B cell (primary cell): ENCODE results near the gene PTS. TPM values are rescaled to one million over a fixed set of nuclear protein-coding genes. Genes with fewer than 3 reads are reported as not detected.

Experiments used
- ATAC-seq: fragments of 200-7000 bp; cut with Tn5 transposase; one replicate; pipeline ENCODE4 v1.10.0; 2021; ENCODE audit warnings: low read depth, mild to moderate bottlenecking, moderate number of reproducible peaks, moderate library complexity
- CTCF ChIA-PET: fragments of 350-600 bp; sonication (Branson Sonifier 250); formaldehyde crosslinking; loops from one replicate; lab custom pipeline; 2021; ENCODE audit warnings: antibody characterized with exemption, inconsistent platforms; lab: Charles Lee
- POLR2A ChIA-PET: fragments of 350-600 bp; sonication (Branson Sonifier 250); formaldehyde crosslinking; loops from one replicate; lab custom pipeline; 2021; ENCODE audit warnings: antibody characterized with exemption; lab: Charles Lee
- DNase-seq: peaks from one replicate; pipeline ENCODE4 v3.0.0; 2013
- H2AFZ ChIP-seq: 2 replicates; pipeline ENCODE4 v1.6.1; 2012; ENCODE audit warnings: mild to moderate bottlenecking, low read depth, low read length; ENCODE audit not compliant: insufficient read depth, poor library complexity, severe bottlenecking
- H3K27ac ChIP-seq, 2 donors: 1 replicate in 1 of 2; 2 replicates in 1 of 2; pipeline ENCODE4 v1.5.1; 2012 to 2013; ENCODE audit warnings: low read length in 2 of 2, mild to moderate bottlenecking in 2 of 2, moderate library complexity in 1 of 2
- H3K27me3 ChIP-seq, 4 experiments: fragments of 200-600 bp in 1 of 4; sonication (generic) in 1 of 4; replicated peaks in 1 of 4; 1 replicate in 2 of 4; 2 replicates in 2 of 4; pipeline versions ENCODE4 v1.6.1 to v1.7.0; 2013 to 2016; ENCODE audit warnings: low read length in 3 of 4, mild to moderate bottlenecking in 2 of 4, mixed read lengths in 1 of 4, moderate library complexity in 1 of 4; ENCODE audit not compliant: insufficient read depth in 4 of 4, control insufficient read depth in 3 of 4; ENCODE audit errors: control extremely low read depth in 1 of 4
- H3K36me3 ChIP-seq, 2 experiments: replicated peaks in 1 of 2; 1 replicate in 1 of 2; 2 replicates in 1 of 2; pipeline versions ENCODE4 v1.6.1 to v1.7.1; 2013; ENCODE audit warnings: low read length in 1 of 2; ENCODE audit not compliant: insufficient read depth in 2 of 2, control insufficient read depth in 1 of 2; ENCODE audit errors: control extremely low read depth in 1 of 2, extremely low read depth in 1 of 2
- H3K4me1 ChIP-seq, 2 donors: fragments of 200-600 bp in 1 of 2; sonication (generic) in 1 of 2; 1 replicate in 1 of 2; 2 replicates in 1 of 2; pipeline versions ENCODE4 v1.5.1 to v1.6.1; 2013 to 2017; ENCODE audit warnings: low read length in 2 of 2; ENCODE audit not compliant: control insufficient read depth in 2 of 2, insufficient read depth in 2 of 2
- H3K4me2 ChIP-seq: replicated peaks from 2 replicates; pipeline ENCODE3; 2012; ENCODE audit warnings: mild to moderate bottlenecking, low read depth, low read length; ENCODE audit not compliant: poor library complexity, severe bottlenecking
- H3K4me3 ChIP-seq, 5 experiments: fragments of 200-600 bp in 1 of 5; sonication (generic) in 1 of 5; 1 replicate in 3 of 5; 2 replicates in 2 of 5; pipeline versions ENCODE4 v1.5.1 to v1.7.0; 2011 to 2016; ENCODE audit warnings: low read length in 4 of 5, mild to moderate bottlenecking in 4 of 5, low read depth in 2 of 5, control low read depth in 1 of 5, moderate library complexity in 1 of 5; ENCODE audit not compliant: insufficient read depth in 1 of 5; ENCODE audit errors: control extremely low read depth in 1 of 5, extremely low read depth in 1 of 5
- H3K79me2 ChIP-seq: fragments of 200-600 bp; sonication (generic); one replicate; pipeline ENCODE4 v1.6.0; 2016; ENCODE audit warnings: low read length; ENCODE audit not compliant: control insufficient read depth, insufficient read depth
- H3K9ac ChIP-seq: fragments of 200-600 bp; sonication (generic); 2 replicates; pipeline ENCODE4 v1.6.1; 2017; ENCODE audit warnings: mild to moderate bottlenecking, low read length, moderate library complexity
- H3K9me3 ChIP-seq, 3 donors: one replicate each; pipeline versions ENCODE4 v1.6.1 to v1.7.1; 2013; ENCODE audit warnings: low read length in 2 of 3; ENCODE audit not compliant: control insufficient read depth in 2 of 3, insufficient read depth in 1 of 3; ENCODE audit errors: control extremely low read depth in 1 of 3
- H4K20me1 ChIP-seq: 2 replicates; pipeline ENCODE4 v1.6.0; 2012; ENCODE audit warnings: mild to moderate bottlenecking, low read length; ENCODE audit not compliant: insufficient read depth, control insufficient read depth, poor library complexity, severe bottlenecking
- H3K27ac Mint-ChIP-seq: one replicate; pipeline ENCODE4 v1.8.0; 2021; ENCODE audit warnings: mixed read lengths
- H3K27me3 Mint-ChIP-seq: one replicate; pipeline ENCODE4 v1.8.0; 2021; ENCODE audit warnings: mixed read lengths
- H3K4me1 Mint-ChIP-seq: one replicate; pipeline ENCODE4 v1.8.0; 2021; ENCODE audit warnings: mixed read lengths
- H3K4me3 Mint-ChIP-seq: one replicate; pipeline ENCODE4 v1.8.0; 2021; ENCODE audit warnings: mixed read lengths
- H3K9me3 Mint-ChIP-seq: one replicate; pipeline ENCODE4 v1.8.0; 2022; ENCODE audit warnings: mixed read lengths; ENCODE audit not compliant: insufficient read depth
- EZH2 ChIP-seq: IDR thresholded peaks from 2 replicates; pipeline ENCODE4 v1.6.1; 2012; ENCODE audit warnings: borderline replicate concordance, low read depth, mild to moderate bottlenecking, moderate library complexity, low read length; ENCODE audit not compliant: insufficient read depth, poor library complexity, severe bottlenecking
- WGBS: methylation state at CpG from one replicate; pipeline ENCODE4 v1.1.5; 2013; ENCODE audit warnings: missing lambda C conversion rate; ENCODE audit not compliant: insufficient coverage; 5-methylcytosine and 5-hydroxymethylcytosine counted together
- intact Hi-C: fragments of 100-400 bp; cut with micrococcal nuclease; formaldehyde crosslinking; loops from one replicate; pipeline ENCODE4 v1.10.0; 2022
- polyA minus RNA-seq: library from RNA; depleted of rRNA, polyadenylated mRNA; stranded (reverse); fragments of >200 nt; gene quantifications from 2 replicates; pipeline ENCODE4 v1.2.3, GENCODE V29; 2012
- polyA plus RNA-seq: library from polyadenylated mRNA; depleted of rRNA; stranded (reverse); fragments of >200 nt; gene quantifications from 2 replicates; pipeline ENCODE4 v1.2.3, GENCODE V29; 2012
- total RNA-seq, 2 donors: library from RNA; stranded (reverse); fragments of 120-200 nt in 1 of 2; gene quantifications; 1 replicate in 1 of 2; 2 replicates in 1 of 2; pipeline versions ENCODE4 v1.2.3 to v1.2.4, GENCODE V29; 2013 to 2022
- TF ChIP-seq, protein P1 (sequence below): fragments of 200-600 bp; IDR thresholded peaks from one replicate; pipeline ENCODE4 v1.8.0; 2022; ENCODE audit warnings: antibody characterized with exemption, mild to moderate bottlenecking

The PTS gene
- 36.2 and 36.7 TPM in 2 replicates for total RNA-seq
- total RNA-seq (2013) = 31.3 TPM
- 36.9 and 75.2 TPM in 2 replicates for polyA plus RNA-seq
- 19.5 and 31.6 TPM in 2 replicates for polyA minus RNA-seq

DNA sequence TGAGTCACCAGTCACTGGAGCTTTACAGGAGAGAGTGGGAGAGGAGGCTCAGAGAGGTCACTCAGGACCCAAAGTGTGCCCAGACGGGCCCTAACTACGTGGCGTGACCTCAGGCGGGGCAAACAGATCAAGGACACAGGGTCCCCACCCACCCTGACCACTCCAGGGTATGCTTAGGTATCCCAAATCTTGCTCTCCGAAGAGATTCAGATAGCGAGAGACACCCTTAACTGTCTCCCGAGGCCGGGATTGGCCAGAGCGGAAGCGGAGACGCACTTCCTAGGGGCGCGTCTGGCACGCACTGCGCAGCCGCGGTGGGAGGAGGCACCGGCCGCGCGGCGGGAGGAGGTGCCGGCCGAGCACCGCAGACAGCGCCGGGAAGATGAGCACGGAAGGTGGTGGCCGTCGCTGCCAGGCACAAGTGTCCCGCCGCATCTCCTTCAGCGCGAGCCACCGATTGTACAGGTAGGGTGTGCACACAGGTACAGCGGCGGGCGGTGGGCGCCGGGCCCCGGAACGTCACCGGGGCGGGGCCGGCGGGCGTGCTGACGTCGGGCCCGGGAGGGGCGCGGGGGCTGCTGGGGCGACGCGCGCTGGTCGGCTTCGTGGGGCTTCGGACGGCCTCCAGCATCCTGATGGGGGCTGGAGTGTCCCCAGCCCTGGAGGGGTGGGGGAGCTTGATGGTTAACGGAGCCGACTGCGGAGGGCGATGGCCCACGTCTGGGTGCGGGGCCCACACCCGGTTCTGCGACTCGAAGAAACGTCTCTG lies at the start of gene PTS:
PTS (plus strand) TSS at position 367 of the 769 bp plus-strand sequence; CDS start at position 383, 16 bp downstream.
- H3K27ac Mint-ChIP-seq = peak within 1 kb of the TSS; percentile 99
- Histone ChIP-seq H2AFZ (peak within 1 kb of the TSS; percentile 97), H3K79me2 (peaks cover 30% of the 10 kb centered on the region), H3K27ac (peak within 1 kb of the TSS; percentile 99), H4K20me1 (no peaks in the 10 kb centered on the region), H3K27me3 (no peaks in the 10 kb centered on the region), H3K9ac (peak within 1 kb of the TSS; percentile 96), H3K36me3 (peaks cover 0 to 23% of the 10 kb centered on the region in 2 experiments), H3K4me3 (peak within 1 kb of the TSS; percentile 82 to 98 (median 92)), H3K4me1 (peaks cover 10 to 18% of the 10 kb centered on the region in 2 donors), H3K4me2 (peak within 1 kb of the TSS; percentile 98), H3K9me3 (peaks cover 0 to 3% (median 0%) of the 10 kb centered on the region in 3 donors)
- intact Hi-C loops = loop anchor here (1.0 to 10.0 kb wide), 9 partner anchors 54 to 1791 kb away; partner anchors contain the start of genes CFAP68, DLAT, FDXACB1 and NKAPD1
- POLR2A ChIA-PET = interaction anchor here (0.8 to 1.3 kb wide), 2 partner anchors 54 to 69 kb away, joined by 3 to 5 read pairs; no protein-coding TSS in a partner anchor
- ATAC-seq (peak; percentile 90), DNase-seq (peak; percentile 94)
- TF ChIP-seq, protein P1, sequence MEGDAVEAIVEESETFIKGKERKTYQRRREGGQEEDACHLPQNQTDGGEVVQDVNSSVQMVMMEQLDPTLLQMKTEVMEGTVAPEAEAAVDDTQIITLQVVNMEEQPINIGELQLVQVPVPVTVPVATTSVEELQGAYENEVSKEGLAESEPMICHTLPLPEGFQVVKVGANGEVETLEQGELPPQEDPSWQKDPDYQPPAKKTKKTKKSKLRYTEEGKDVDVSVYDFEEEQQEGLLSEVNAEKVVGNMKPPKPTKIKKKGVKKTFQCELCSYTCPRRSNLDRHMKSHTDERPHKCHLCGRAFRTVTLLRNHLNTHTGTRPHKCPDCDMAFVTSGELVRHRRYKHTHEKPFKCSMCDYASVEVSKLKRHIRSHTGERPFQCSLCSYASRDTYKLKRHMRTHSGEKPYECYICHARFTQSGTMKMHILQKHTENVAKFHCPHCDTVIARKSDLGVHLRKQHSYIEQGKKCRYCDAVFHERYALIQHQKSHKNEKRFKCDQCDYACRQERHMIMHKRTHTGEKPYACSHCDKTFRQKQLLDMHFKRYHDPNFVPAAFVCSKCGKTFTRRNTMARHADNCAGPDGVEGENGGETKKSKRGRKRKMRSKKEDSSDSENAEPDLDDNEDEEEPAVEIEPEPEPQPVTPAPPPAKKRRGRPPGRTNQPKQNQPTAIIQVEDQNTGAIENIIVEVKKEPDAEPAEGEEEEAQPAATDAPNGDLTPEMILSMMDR = no peak
- no peak for TF ChIP-seq EZH2
- H3K4me3 Mint-ChIP-seq = peak within 1 kb of the TSS; percentile 95
- CTCF ChIA-PET = interaction anchor here (0.7 to 20.4 kb wide), 3 partner anchors 54 to 1062 kb away, joined by 3 to 471 read pairs (median 3); no protein-coding TSS in a partner anchor
- no peaks in the 10 kb centered on the region for H3K9me3 Mint-ChIP-seq
- peaks cover 23% of the 10 kb centered on the region for H3K4me1 Mint-ChIP-seq
- WGBS = 0% methylated on average over 70 of the region's 70 CpGs
- no peaks in the 10 kb centered on the region for H3K27me3 Mint-ChIP-seq
